GM12873 (cell line): ENCODE measurements around the gene CFAP299.

ENCODE experiments used
- TF ChIP-seq, protein P1 (sequence below): IDR thresholded peaks from 2 replicates; pipeline ENCODE4 v1.5.1; 2012; ENCODE audit warnings: low read depth, mild to moderate bottlenecking, moderate library complexity, low read length, control low read depth; ENCODE audit not compliant: insufficient read depth; ENCODE audit errors: missing control alignments

The CFAP299 gene

GRCh38 chr4:80909938-80910337 lies 574.4 kb downstream of the CFAP299 start:
- TF ChIP-seq, protein P1, sequence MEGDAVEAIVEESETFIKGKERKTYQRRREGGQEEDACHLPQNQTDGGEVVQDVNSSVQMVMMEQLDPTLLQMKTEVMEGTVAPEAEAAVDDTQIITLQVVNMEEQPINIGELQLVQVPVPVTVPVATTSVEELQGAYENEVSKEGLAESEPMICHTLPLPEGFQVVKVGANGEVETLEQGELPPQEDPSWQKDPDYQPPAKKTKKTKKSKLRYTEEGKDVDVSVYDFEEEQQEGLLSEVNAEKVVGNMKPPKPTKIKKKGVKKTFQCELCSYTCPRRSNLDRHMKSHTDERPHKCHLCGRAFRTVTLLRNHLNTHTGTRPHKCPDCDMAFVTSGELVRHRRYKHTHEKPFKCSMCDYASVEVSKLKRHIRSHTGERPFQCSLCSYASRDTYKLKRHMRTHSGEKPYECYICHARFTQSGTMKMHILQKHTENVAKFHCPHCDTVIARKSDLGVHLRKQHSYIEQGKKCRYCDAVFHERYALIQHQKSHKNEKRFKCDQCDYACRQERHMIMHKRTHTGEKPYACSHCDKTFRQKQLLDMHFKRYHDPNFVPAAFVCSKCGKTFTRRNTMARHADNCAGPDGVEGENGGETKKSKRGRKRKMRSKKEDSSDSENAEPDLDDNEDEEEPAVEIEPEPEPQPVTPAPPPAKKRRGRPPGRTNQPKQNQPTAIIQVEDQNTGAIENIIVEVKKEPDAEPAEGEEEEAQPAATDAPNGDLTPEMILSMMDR = no peak

DNA sequence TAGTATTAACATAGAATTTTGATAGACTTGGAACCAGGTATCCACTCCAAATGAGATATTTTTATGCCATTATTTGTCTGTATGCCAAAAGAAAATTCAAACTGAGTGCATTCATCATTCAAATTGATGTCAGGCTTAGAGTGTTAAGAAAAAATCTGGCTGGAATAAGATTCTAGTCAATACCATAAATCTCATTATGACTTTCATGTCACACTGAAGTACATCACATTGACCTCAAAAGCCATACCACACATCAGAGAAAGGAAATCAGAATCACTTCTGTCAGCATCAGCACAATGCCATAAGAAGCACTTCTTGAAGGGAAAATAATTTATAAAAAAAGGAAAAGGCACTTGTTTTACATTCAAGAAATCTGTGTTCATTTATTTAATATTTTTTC lies 575.9 kb downstream of the CFAP299 start:
- TF ChIP-seq, protein P1 = no peak

DNA sequence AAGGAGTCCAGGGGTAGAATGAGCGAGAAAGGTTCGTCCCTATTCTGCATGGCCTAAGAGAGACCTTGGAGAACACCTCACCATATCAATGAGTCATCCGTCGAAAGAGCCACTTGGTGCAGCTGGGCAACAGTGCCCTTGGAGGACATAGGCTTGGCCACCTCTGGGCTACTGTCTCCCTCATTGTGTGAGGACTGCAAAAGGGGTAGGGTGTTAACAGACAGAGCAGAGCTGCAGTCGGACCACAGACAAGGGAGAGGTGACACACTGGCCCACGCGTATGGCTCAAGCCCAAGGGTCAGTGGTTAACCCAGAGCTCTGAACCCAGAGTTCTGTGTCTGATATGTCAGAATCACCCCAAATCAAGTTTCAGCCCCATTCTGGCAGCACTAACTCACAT lies 576.8 kb downstream of the CFAP299 start:
- TF ChIP-seq, protein P1 = no peak

- TF ChIP-seq, protein P1 = no peak
These were observed 577.9 kb downstream of the CFAP299 start for GRCh38 chr4:80913381-80913780.

DNA sequence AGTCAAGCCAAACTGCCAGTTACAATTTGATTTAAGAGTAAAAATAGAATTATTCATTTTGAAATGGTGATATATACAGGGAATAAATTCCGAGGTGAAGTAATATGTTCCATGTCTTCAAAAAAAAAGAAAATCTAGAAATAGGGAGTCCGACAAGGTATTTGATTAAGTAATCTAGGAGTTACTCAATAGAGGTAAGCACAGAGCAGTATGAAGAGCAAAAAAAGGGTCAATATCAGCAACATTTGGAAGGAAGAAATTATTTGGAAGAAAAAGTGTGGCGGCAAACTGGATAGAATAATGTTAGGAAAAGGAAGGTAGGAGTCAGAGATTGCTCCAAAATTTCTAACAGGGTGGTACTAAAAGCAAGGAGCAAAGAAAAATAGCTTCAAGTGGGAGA lies 581.2 kb downstream of the CFAP299 start:
- TF ChIP-seq, protein P1 = no peak

- TF ChIP-seq, protein P1 = no peak
These were observed 582.5 kb downstream of the CFAP299 start for GRCh38 chr4:80918004-80918403.

- TF ChIP-seq, protein P1 = no peak
These were observed 585.9 kb downstream of the CFAP299 start for GRCh38 chr4:80921441-80921840.
